HepG2 (cell line): ENCODE measurements around the gene CMC1. TPM values are rescaled to one million over a fixed set of nuclear protein-coding genes. Genes with fewer than 3 reads are reported as not detected.

ENCODE experiments used
- ARID4A ChIP-seq: sonication (generic); formaldehyde crosslinking; IDR thresholded peaks from 2 replicates; pipeline ENCODE4 v1.5.0; 2020; ENCODE audit warnings: mild to moderate bottlenecking, missing genetic modification reagents, borderline replicate concordance
- CCAR2 ChIP-seq: fragments of 200-400 bp; formaldehyde crosslinking; optimal IDR thresholded peaks from 2 replicates; pipeline ENCODE3; 2018; ENCODE audit warnings: low read depth, mild to moderate bottlenecking, low read length, moderate library complexity
- EP300 ChIP-seq, 3 experiments: sonication (generic) in 1 of 3; formaldehyde crosslinking in 1 of 3; IDR thresholded peaks; 2 replicates each; pipeline versions ENCODE4 v1.5.1 to v1.6.1; 2011 to 2020; ENCODE audit warnings: low read depth in 2 of 3, low read length in 2 of 3, borderline replicate concordance in 1 of 3, improper control_type of control experiment in 1 of 3, mild to moderate bottlenecking in 1 of 3, missing genetic modification reagents in 1 of 3, moderate library complexity in 1 of 3
- FOXA3 ChIP-seq: IDR thresholded peaks from 2 replicates; pipeline ENCODE4 v1.6.1; 2016; ENCODE audit warnings: missing genetic modification reagents, missing compliant biosample characterization
- GATAD2A ChIP-seq: IDR thresholded peaks from 2 replicates; pipeline ENCODE4 v1.6.1; 2016
- HIVEP1 ChIP-seq: sonication (generic); formaldehyde crosslinking; IDR thresholded peaks from 2 replicates; pipeline ENCODE4 v1.4.0; 2020; ENCODE audit warnings: mild to moderate bottlenecking, missing genetic modification reagents
- HNRNPLL ChIP-seq: fragments of 200-400 bp; formaldehyde crosslinking; IDR thresholded peaks from 2 replicates; pipeline ENCODE4 v1.6.1; 2017; ENCODE audit warnings: mild to moderate bottlenecking, low read depth, low read length; ENCODE audit not compliant: poor library complexity, severe bottlenecking
- HOXA3 ChIP-seq: sonication (generic); formaldehyde crosslinking; IDR thresholded peaks from 2 replicates; pipeline ENCODE4 v1.5.0; 2020; ENCODE audit warnings: missing genetic modification reagents
- IKZF5 ChIP-seq: IDR thresholded peaks from 2 replicates; pipeline ENCODE4 v1.6.1; 2018; ENCODE audit warnings: missing genetic modification reagents, mild to moderate bottlenecking, missing compliant biosample characterization
- KAT8 ChIP-seq: IDR thresholded peaks from 2 replicates; pipeline ENCODE4 v1.6.1; 2016; ENCODE audit warnings: missing genetic modification reagents, missing compliant biosample characterization
- ZMAT3 ChIP-seq: sonication (generic); formaldehyde crosslinking; conservative IDR thresholded peaks from 2 replicates; pipeline ENCODE4 v1.7.0; 2021; ENCODE audit warnings: missing genetic modification reagents
- ZMYM2 ChIP-seq: sonication (generic); formaldehyde crosslinking; IDR thresholded peaks from 2 replicates; pipeline ENCODE4 v1.8.0; 2022; ENCODE audit warnings: mild to moderate bottlenecking, missing genetic modification reagents
- ZNF121 ChIP-seq: sonication (generic); formaldehyde crosslinking; IDR thresholded peaks from 2 replicates; pipeline ENCODE4 v1.5.0; 2020; ENCODE audit warnings: mild to moderate bottlenecking, missing genetic modification reagents
- ZNF296 ChIP-seq: sonication (generic); formaldehyde crosslinking; conservative IDR thresholded peaks from 2 replicates; pipeline ENCODE4 v1.5.0; 2020; ENCODE audit warnings: mild to moderate bottlenecking, missing genetic modification reagents
- ZNF503 ChIP-seq: sonication (generic); formaldehyde crosslinking; IDR thresholded peaks from 2 replicates; pipeline ENCODE4 v1.4.0; 2020; ENCODE audit warnings: missing genetic modification reagents
- ZNF543 ChIP-seq: sonication (generic); formaldehyde crosslinking; IDR thresholded peaks from 2 replicates; pipeline ENCODE4 v1.4.0; 2020; ENCODE audit warnings: mild to moderate bottlenecking, missing genetic modification reagents
- polyA plus RNA-seq, 8 experiments: library from polyadenylated mRNA; depleted of rRNA in 3 of 8; stranded (reverse) in 7 of 8; unstranded in 1 of 8; fragments of >200 nt; fragmentation: Illumina TruSeq in 4 of 8; extraction: Trizol in 4 of 8; gene quantifications; 2 replicates each; pipeline versions ENCODE4 v1.2.1 to v1.2.3, GENCODE V29; 2011 to 2016; ENCODE audit warnings: low read depth in 4 of 8, missing spikeins in 1 of 8, mixed read lengths in 1 of 8; ENCODE audit not compliant: insufficient read depth in 1 of 8
- total RNA-seq, 5 experiments: library from RNA; depleted of rRNA; stranded (reverse); fragments of >200 nt; fragmentation: Illumina TruSeq; extraction: Trizol; gene quantifications; 2 replicates each; pipeline ENCODE4 v1.2.3, GENCODE V29; 2016; ENCODE audit warnings: low read depth in 1 of 5
- TF ChIP-seq, protein P1 (sequence below): sonication (generic); formaldehyde crosslinking; IDR thresholded peaks from 2 replicates; pipeline ENCODE4 v1.4.0; 2020; ENCODE audit warnings: low read depth, mild to moderate bottlenecking, missing genetic modification reagents

Gene CMC1
- total and polyA plus RNA-seq, 2 of the 13 experiments (the other 11 are each of a cell fraction or from before 2014, with no cell fraction given) = 22.1 to 29.5 TPM

DNA sequence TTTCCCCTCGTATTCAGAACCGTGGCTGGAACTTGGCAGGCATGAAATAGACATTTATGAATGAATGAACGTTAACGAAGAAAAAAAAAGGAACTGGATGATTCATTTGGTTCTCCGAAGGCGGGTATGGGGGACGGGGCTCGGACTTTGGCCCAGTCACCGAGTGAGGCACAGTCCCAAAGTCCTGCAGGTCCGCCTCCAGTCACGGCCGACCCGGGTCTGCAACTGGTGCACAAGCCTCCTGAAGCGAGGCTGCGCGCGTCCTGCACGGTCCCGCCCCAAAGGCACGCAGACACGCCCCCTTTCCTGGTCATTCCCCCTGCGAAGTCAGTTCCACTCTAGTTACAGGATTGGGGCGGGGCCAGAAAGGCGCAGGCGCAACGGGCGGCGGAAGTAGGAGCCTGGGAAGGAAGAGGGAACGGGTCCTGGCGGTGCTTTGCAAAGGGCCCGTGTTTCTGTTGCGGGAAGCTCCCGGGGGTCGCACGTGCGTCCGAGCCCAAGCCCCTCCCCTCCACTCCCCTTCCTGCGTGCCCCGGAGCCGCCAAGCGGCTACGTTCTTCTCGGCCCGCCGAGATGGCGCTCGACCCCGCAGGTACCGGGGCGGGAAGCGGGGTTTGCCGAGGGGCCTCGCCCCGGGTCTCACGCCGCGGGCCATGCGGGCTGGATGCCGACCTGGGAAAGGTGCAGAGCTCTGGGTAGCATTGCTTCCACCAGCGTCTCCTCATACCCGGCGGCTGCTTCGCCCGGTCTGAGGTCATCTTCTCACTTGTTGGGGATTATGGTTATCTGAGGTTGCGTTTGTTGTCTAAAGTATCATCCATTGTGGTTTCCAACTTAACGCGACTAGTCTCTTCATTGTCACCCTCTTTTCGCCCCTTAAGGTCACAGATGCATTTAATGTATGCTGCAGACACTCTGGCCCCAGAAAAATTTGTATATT lies at the start of gene CMC1 (continued):
- TF ChIP-seq ZMAT3 (CRISPR knock-in tag) = peak; percentile 81; the same call in 1 of the 2 replicates
- TF ChIP-seq FOXA3 (CRISPR knock-in tag) = peak; percentile 47; the same call in 1 of the 2 replicates
- TF ChIP-seq HOXA3 (CRISPR knock-in tag) = peak; percentile 77
- peak; percentile 79; the same call in 1 of the 2 replicates for TF ChIP-seq ZNF503 (CRISPR knock-in tag)
- peak; percentile 79; the same call in 1 of the 2 replicates for TF ChIP-seq ZNF543 (CRISPR knock-in tag)
- TF ChIP-seq ZNF296 (CRISPR knock-in tag) = no peak
- TF ChIP-seq IKZF5 (CRISPR knock-in tag) = peak; percentile 75
- TF ChIP-seq ZMYM2 = peak; percentile 60; the same call in 1 of the 2 replicates
- TF ChIP-seq GATAD2A (CRISPR knock-in tag) = peak; percentile 29; the same call in 1 of the 2 replicates
- peak; percentile 79; the same call in 1 of the 2 replicates for TF ChIP-seq HIVEP1 (CRISPR knock-in tag)
- peak in 1 of 2 experiments; percentile 54; a peak in 2 of 4 replicates for TF ChIP-seq EP300 (IDR thresholded peaks at IDR 0.05; ENCODE audit: low read depth in 2 of 2, low read length in 2 of 2)
- TF ChIP-seq EP300 (CRISPR knock-in tag; IDR thresholded peaks at IDR 0.05; ENCODE audit: borderline replicate concordance) = no peak
- peak; percentile 93; the same call in 1 of the 2 replicates for TF ChIP-seq ARID4A (CRISPR knock-in tag)
- TF ChIP-seq CCAR2 = no peak
- TF ChIP-seq, protein P1, sequence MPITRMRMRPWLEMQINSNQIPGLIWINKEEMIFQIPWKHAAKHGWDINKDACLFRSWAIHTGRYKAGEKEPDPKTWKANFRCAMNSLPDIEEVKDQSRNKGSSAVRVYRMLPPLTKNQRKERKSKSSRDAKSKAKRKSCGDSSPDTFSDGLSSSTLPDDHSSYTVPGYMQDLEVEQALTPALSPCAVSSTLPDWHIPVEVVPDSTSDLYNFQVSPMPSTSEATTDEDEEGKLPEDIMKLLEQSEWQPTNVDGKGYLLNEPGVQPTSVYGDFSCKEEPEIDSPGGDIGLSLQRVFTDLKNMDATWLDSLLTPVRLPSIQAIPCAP (CRISPR knock-in tag) = no peak
- TF ChIP-seq KAT8 (CRISPR knock-in tag) = peak; percentile 92
- TF ChIP-seq ZNF121 = peak; percentile 23; the same call in 1 of the 2 replicates
- TF ChIP-seq HNRNPLL = peak; percentile 90
